Spleen (tissue), 11 donors: Measurements from ENCODE around the gene ERC2. TPM values are rescaled to one million over a fixed set of nuclear protein-coding genes. Genes with fewer than 3 reads are reported as not detected.

Experiments
- DNase-seq: peaks from one replicate; pipeline ENCODE4 v3.0.0-alpha.2; 2020
- H3K27ac ChIP-seq, 8 donors: fragments of 200-600 bp; sonication (generic) in 7 of 8; 1 replicate in 4 of 8; 2 replicates in 4 of 8; pipeline versions ENCODE4 v1.5.0 to v1.8.0; 2016 to 2021; ENCODE audit warnings: inconsistent platforms in 4 of 8, mild to moderate bottlenecking in 4 of 8, moderate library complexity in 1 of 8
- H3K27me3 ChIP-seq, 7 donors: fragments of 200-600 bp; sonication (generic) in 6 of 7; replicated peaks in 1 of 7; 1 replicate in 4 of 7; 2 replicates in 3 of 7; pipeline versions ENCODE4 v1.5.0 to v1.8.0; 2016 to 2021; ENCODE audit warnings: inconsistent platforms in 3 of 7, mild to moderate bottlenecking in 1 of 7
- H3K36me3 ChIP-seq, 6 donors: fragments of 200-600 bp; sonication (generic) in 5 of 6; 1 replicate in 4 of 6; 2 replicates in 2 of 6; pipeline versions ENCODE4 v1.5.0 to v1.8.0; 2016 to 2021; ENCODE audit warnings: inconsistent platforms in 2 of 6
- H3K4me1 ChIP-seq, 6 donors: fragments of 200-600 bp; sonication (generic) in 5 of 6; 1 replicate in 3 of 6; 2 replicates in 3 of 6; pipeline versions ENCODE4 v1.5.0 to v1.8.0; 2016 to 2021; ENCODE audit warnings: inconsistent platforms in 3 of 6
- H3K4me3 ChIP-seq, 8 donors: fragments of 200-600 bp; sonication (generic) in 7 of 8; 1 replicate in 4 of 8; 2 replicates in 4 of 8; pipeline versions ENCODE4 v1.5.0 to v1.8.0; 2016 to 2021; ENCODE audit warnings: inconsistent platforms in 4 of 8, mild to moderate bottlenecking in 4 of 8, moderate library complexity in 2 of 8
- H3K9me3 ChIP-seq, 8 donors: fragments of 200-600 bp; sonication (generic) in 7 of 8; 1 replicate in 4 of 8; 2 replicates in 4 of 8; pipeline versions ENCODE4 v1.5.0 to v1.8.0; 2016 to 2021; ENCODE audit warnings: inconsistent platforms in 4 of 8
- CTCF ChIP-seq, 11 experiments: fragments of 200-600 bp in 7 of 11; fragments of 450-650 bp in 4 of 11; sonication (generic) in 4 of 11; IDR thresholded peaks in 8 of 11; conservative IDR thresholded peaks in 3 of 11; 1 replicate in 7 of 11; 2 replicates in 4 of 11; pipeline versions ENCODE4 v1.4.0 to v1.8.0; 2016 to 2021; ENCODE audit warnings: antibody characterized with exemption in 11 of 11, inconsistent platforms in 4 of 11, mild to moderate bottlenecking in 1 of 11
- POLR2A ChIP-seq, 3 donors: fragments of 450-650 bp; IDR thresholded peaks; one replicate each; pipeline ENCODE4 v1.5.1; 2017; ENCODE audit warnings: antibody characterized with exemption in 3 of 3, mild to moderate bottlenecking in 1 of 3
- POLR2AphosphoS5 ChIP-seq, 3 donors: sonication (generic); formaldehyde crosslinking; IDR thresholded peaks; one replicate each; pipeline ENCODE4 v1.5.1; 2017; ENCODE audit warnings: antibody characterized with exemption in 3 of 3
- WGBS, 5 donors: extraction: QIAGEN DNeasy Blood & Tissue Kit in 3 of 5; methylation state at CpG; one replicate each; pipeline versions ENCODE4 v1.1.5 to v1.1.7; 2013 to 2018; 5-methylcytosine and 5-hydroxymethylcytosine counted together
- intact Hi-C: fragments of 100-400 bp; cut with DNase I; formaldehyde crosslinking; loops from one replicate; pipeline ENCODE4 v1.15.0; 2023; ENCODE audit warnings: low total_unique reads
- polyA plus RNA-seq, 3 donors: library from polyadenylated mRNA; stranded (reverse); fragments of 200-250 nt; gene quantifications; one replicate each; pipeline ENCODE4 v1.2.1, GENCODE V29; 2013
- total RNA-seq, 7 donors: library from RNA; depleted of rRNA in 3 of 7; stranded (reverse); fragments of >200 nt in 3 of 7; fragmentation: NEBNext Ultra II Directional in 4 of 7; extraction: Animal tissue kit (Norgen Biotek cat#: 25700) in 4 of 7; gene quantifications; one replicate each; pipeline versions ENCODE4 v1.1.0 to v1.2.1, GENCODE V29; 2016 to 2021
- donor health status: healthy with polysubstance abuse.
- donor health status: DM: no; HTN: no; CAD: no; lungs with moderate emphysema.
- donor health status: DM: no; HTN: no; CAD: no.
- donor health status: Bipolar disorder and iron deficiency.
- donor health status: healthy.
- donor health status: DM: no; HTN: no; CAD: no.
- donor health status: DM: yes; HTN: yes; CAD: no.

The ERC2 gene
- total and polyA plus RNA-seq, 10 donors, result 0.04 to 4.9 (median 0.39) TPM

GRCh38 chr3:55965776-55966175, 502.5 kb downstream of the ERC2 start:
- Histone ChIP-seq H3K27ac (no peak overlapping the region), H3K4me3 (no peak overlapping the region), H3K9me3 (no peaks in the 10 kb centered on the region), H3K4me1 (no peaks in the 10 kb centered on the region), H3K27me3 (no peaks in the 10 kb centered on the region), H3K36me3 (no peaks in the 10 kb centered on the region)
- no peak for DNase-seq
- intact Hi-C loops, result no loop called here
- TF ChIP-seq CTCF (IDR thresholded peaks at IDR 0.05 in 8 of 11, conservative IDR thresholded peaks at IDR 0.05 in 3 of 11) (no peak), POLR2A (IDR thresholded peaks at IDR 0.05) (no peak), POLR2AphosphoS5 (IDR thresholded peaks at IDR 0.05) (no peak)
- WGBS, 5 donors, result 60 to 78% (median 66%) methylated on average over 5 of the region's 5 CpGs

GRCh38 chr3:55964491-55964985, 503.7 kb downstream of the ERC2 start:
- no peaks in the 10 kb centered on the region for H3K36me3 ChIP-seq
- no peaks in the 10 kb centered on the region for H3K4me1 ChIP-seq
- intact Hi-C loops, result no loop called here
- H3K9me3 ChIP-seq, result no peaks in the 10 kb centered on the region
- no peak for TF ChIP-seq POLR2AphosphoS5 (IDR thresholded peaks at IDR 0.05)
- TF ChIP-seq CTCF (IDR thresholded peaks at IDR 0.05 in 8 of 11, conservative IDR thresholded peaks at IDR 0.05 in 3 of 11), result no peak
- TF ChIP-seq POLR2A (IDR thresholded peaks at IDR 0.05), result no peak
- no peaks in the 10 kb centered on the region for H3K27me3 ChIP-seq
- no peak overlapping the region for H3K27ac ChIP-seq
- no peak overlapping the region for H3K4me3 ChIP-seq
- WGBS, 5 donors, result 61 to 74% (median 68%) methylated on average over 2 of the region's 2 CpGs
- DNase-seq, result no peak

- TF ChIP-seq POLR2A (IDR thresholded peaks at IDR 0.05) (no peak), POLR2AphosphoS5 (IDR thresholded peaks at IDR 0.05) (no peak), CTCF (IDR thresholded peaks at IDR 0.05 in 8 of 11, conservative IDR thresholded peaks at IDR 0.05 in 3 of 11) (no peak)
- no peak overlapping the region for H3K4me3 ChIP-seq
- H3K27me3 ChIP-seq, result peaks cover 0 to 1% (median 0%) of the 10 kb centered on the region in 7 donors
- no peak overlapping the region for H3K27ac ChIP-seq
- intact Hi-C loops, result no loop called here
- WGBS, 5 donors, result 79 to 86% (median 84%) methylated on average over 6 of the region's 6 CpGs
- no peaks in the 10 kb centered on the region for H3K9me3 ChIP-seq
- DNase-seq, result no peak
- no peaks in the 10 kb centered on the region for H3K4me1 ChIP-seq
- H3K36me3 ChIP-seq, result no peaks in the 10 kb centered on the region
These were observed 504.7 kb downstream of the ERC2 start for GRCh38 chr3:55963601-55964000.

- Histone ChIP-seq H3K27me3 (peaks cover 0 to 6% (median 0%) of the 10 kb centered on the region in 7 donors), H3K4me3 (no peak overlapping the region), H3K27ac (no peak overlapping the region), H3K9me3 (no peaks in the 10 kb centered on the region), H3K4me1 (no peaks in the 10 kb centered on the region), H3K36me3 (no peaks in the 10 kb centered on the region)
- DNase-seq, result no peak
- intact Hi-C loops, result no loop called here
- WGBS, 5 donors, result 81 to 89% (median 87%) methylated on average over 7 of the region's 7 CpGs
- TF ChIP-seq POLR2AphosphoS5 (IDR thresholded peaks at IDR 0.05) (no peak), POLR2A (IDR thresholded peaks at IDR 0.05) (no peak), CTCF (IDR thresholded peaks at IDR 0.05 in 8 of 11, conservative IDR thresholded peaks at IDR 0.05 in 3 of 11) (no peak)
These were observed 508.7 kb downstream of the ERC2 start for GRCh38 chr3:55959471-55960080.
